ENCODE measurements around the gene RECK.

DNA sequence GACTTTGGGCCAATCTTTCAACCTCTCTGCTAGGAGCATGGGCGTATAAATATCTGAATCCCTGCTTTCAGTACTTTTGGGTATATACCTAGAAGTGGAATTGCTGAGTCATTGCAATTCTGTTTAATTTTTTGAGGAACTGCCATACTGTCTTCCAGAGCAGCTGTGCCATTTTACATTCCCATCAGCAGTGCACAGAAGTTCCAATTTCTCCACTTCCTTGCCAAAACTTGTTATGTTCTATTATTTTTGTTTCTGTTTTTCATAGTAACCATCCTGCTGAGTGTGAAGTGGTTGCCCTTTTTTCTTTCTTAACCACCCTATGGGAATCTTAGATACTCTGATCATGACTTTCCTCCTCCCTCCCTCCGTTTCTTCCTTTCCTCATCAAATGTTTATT lies 121.4 kb downstream of the RECK start:
- TF ChIP-seq EZH2phosphoT487 (IDR thresholded peaks at IDR 0.05; ENCODE audit: insufficient read depth, low read depth): no peak
- no peak for TF ChIP-seq EZH2 (IDR thresholded peaks at IDR 0.05; ENCODE audit: insufficient read depth, poor library complexity, severe bottlenecking)
